MCF 10A (cell line): ENCODE results near the gene HEPHL1. TPM values are rescaled to one million over a fixed set of nuclear protein-coding genes. Genes with fewer than 3 reads are reported as not detected.

Experiments used
- BruUV-seq: library from RNA; stranded (reverse); fragments of 400-500 nt; replicated peaks from 2 replicates; lab custom pipeline; 2021; lab: Mats Ljungman, UMichigan
- CTCF ChIA-PET: fragments of 300-600 bp; sonication (Branson Sonifier 250); formaldehyde crosslinking; extraction: SDS; loops from one replicate; lab custom pipeline; 2021; ENCODE audit warnings: antibody characterized with exemption, inconsistent platforms; lab: Yijun Ruan, JAX
- POLR2A ChIA-PET: fragments of 300-600, 350-650 bp; sonication (Branson Sonifier 250); formaldehyde crosslinking; extraction: SDS; loops from one replicate; lab custom pipeline; 2020; ENCODE audit warnings: antibody characterized with exemption, inconsistent platforms; lab: Yijun Ruan, JAX
- DNase-seq: peaks from one replicate; pipeline ENCODE4 v3.0.0-alpha.2; 2018; ENCODE audit not compliant: unreplicated experiment
- H3K27ac Mint-ChIP-seq: one replicate; pipeline ENCODE4 v1.8.0; 2022; ENCODE audit warnings: mild to moderate bottlenecking, low read depth, mixed read lengths; ENCODE audit not compliant: unreplicated experiment
- H3K27me3 Mint-ChIP-seq: one replicate; pipeline ENCODE4 v1.8.0; 2022; ENCODE audit warnings: mixed read lengths; ENCODE audit not compliant: insufficient read depth, unreplicated experiment
- H3K36me3 Mint-ChIP-seq: one replicate; pipeline ENCODE4 v1.8.0; 2022; ENCODE audit warnings: mild to moderate bottlenecking, moderate library complexity, mixed read lengths; ENCODE audit not compliant: insufficient read depth, unreplicated experiment
- H3K4me1 Mint-ChIP-seq: one replicate; pipeline ENCODE4 v1.8.0; 2022; ENCODE audit warnings: mixed read lengths; ENCODE audit not compliant: insufficient read depth, unreplicated experiment
- H3K4me3 Mint-ChIP-seq: one replicate; pipeline ENCODE4 v1.8.0; 2022; ENCODE audit warnings: mild to moderate bottlenecking, moderate library complexity, mixed read lengths; ENCODE audit not compliant: unreplicated experiment
- H3K9me3 Mint-ChIP-seq: one replicate; pipeline ENCODE4 v1.8.0; 2022; ENCODE audit warnings: mixed read lengths; ENCODE audit not compliant: unreplicated experiment
- intact Hi-C: fragments of 100-400 bp; cut with micrococcal nuclease; formaldehyde crosslinking; loops from 2 replicates; pipeline ENCODE4 v1.14.1; 2022
- total RNA-seq: library from RNA; stranded (reverse); gene quantifications from 2 replicates; pipeline ENCODE4 v1.2.3, GENCODE V29; 2022
- TF ChIP-seq, protein P1 (sequence below): fragments of 200-600 bp; IDR thresholded peaks from one replicate; pipeline ENCODE4 v1.8.0; 2022; ENCODE audit warnings: antibody characterized with exemption, mild to moderate bottlenecking; ENCODE audit not compliant: unreplicated experiment

HEPHL1 gene
- total RNA-seq, 1 experiment from 2014 or later, result not detected

DNA sequence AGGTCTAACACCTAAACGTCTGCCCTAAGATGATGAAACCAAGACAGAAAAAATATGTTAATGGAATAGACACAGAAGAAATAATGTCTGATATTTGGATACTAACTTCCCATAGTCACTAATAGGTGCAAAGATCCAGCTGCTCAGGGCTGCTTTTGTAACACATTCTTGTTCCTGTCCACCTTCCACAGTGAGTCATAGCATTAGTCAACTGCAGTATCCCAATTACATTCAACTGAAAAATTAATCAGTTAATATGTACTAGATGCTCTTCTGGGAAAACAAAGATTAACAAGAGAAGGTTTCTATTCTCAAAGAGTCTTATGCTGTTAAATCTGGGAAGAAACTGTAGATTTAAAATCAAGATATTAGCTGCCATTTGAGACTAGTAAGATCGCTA is 47.6 kb downstream of the HEPHL1 start:
- BruUV-seq, result no TSS peak
- POLR2A ChIA-PET, result no interaction called here
- Mint-ChIP-seq H3K36me3 (no peaks in the 10 kb centered on the region), H3K4me3 (no peak overlapping the region), H3K27me3 (peaks cover 20% of the 10 kb centered on the region), H3K27ac (no peak overlapping the region), H3K9me3 (no peaks in the 10 kb centered on the region), H3K4me1 (no peaks in the 10 kb centered on the region)
- CTCF ChIA-PET, result no interaction called here
- intact Hi-C loops, result no loop called here
- TF ChIP-seq, protein P1, sequence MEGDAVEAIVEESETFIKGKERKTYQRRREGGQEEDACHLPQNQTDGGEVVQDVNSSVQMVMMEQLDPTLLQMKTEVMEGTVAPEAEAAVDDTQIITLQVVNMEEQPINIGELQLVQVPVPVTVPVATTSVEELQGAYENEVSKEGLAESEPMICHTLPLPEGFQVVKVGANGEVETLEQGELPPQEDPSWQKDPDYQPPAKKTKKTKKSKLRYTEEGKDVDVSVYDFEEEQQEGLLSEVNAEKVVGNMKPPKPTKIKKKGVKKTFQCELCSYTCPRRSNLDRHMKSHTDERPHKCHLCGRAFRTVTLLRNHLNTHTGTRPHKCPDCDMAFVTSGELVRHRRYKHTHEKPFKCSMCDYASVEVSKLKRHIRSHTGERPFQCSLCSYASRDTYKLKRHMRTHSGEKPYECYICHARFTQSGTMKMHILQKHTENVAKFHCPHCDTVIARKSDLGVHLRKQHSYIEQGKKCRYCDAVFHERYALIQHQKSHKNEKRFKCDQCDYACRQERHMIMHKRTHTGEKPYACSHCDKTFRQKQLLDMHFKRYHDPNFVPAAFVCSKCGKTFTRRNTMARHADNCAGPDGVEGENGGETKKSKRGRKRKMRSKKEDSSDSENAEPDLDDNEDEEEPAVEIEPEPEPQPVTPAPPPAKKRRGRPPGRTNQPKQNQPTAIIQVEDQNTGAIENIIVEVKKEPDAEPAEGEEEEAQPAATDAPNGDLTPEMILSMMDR, result no peak
- peak; percentile 22 for DNase-seq

DNA sequence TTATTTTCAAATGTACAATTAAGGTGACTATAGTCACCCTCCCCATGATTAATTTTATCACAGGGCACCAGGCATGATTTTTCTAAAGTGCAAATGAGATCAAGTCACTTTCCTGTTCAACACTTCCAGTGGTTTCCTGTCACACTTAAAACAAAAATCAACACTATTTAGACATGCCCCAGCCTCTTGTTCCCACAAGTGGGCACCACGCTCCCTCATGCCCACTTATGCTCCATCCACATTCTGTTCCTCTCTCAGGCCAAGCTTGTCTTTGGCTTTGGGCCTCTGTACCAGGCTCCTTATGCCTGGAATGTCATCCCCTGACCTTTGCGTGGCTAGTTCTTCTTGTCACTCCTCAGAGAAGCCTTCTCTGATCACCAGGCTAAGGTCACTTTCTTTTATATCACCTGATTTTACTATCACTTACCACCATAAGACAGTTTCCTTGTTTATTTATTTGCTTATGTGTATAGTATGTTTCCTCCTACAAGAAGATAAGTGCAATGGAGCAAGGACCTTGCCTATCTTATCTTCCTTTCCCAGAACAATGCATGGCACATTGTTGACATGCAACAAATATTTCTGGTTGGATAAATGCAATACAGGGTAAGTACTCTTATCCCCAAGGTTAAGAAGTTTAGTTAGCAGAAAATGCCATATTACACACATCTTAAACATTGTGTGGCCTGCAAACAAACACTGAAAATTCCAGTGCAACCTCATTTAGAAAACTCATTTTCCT is 56.6 kb downstream of the HEPHL1 start:
- Mint-ChIP-seq H3K36me3 (no peaks in the 10 kb centered on the region), H3K27ac (no peak overlapping the region), H3K9me3 (no peaks in the 10 kb centered on the region), H3K4me3 (no peak overlapping the region), H3K27me3 (peaks cover 41% of the 10 kb centered on the region), H3K4me1 (no peaks in the 10 kb centered on the region)
- CTCF ChIA-PET, result no interaction called here
- intact Hi-C loops, result no loop called here
- TF ChIP-seq, protein P1, result no peak
- no TSS peak for BruUV-seq
- POLR2A ChIA-PET, result interaction anchor here (0.6 kb wide), 1 partner anchor 195 kb away, joined by 3 read pairs; no protein-coding TSS in a partner anchor
- no peak for DNase-seq

DNA sequence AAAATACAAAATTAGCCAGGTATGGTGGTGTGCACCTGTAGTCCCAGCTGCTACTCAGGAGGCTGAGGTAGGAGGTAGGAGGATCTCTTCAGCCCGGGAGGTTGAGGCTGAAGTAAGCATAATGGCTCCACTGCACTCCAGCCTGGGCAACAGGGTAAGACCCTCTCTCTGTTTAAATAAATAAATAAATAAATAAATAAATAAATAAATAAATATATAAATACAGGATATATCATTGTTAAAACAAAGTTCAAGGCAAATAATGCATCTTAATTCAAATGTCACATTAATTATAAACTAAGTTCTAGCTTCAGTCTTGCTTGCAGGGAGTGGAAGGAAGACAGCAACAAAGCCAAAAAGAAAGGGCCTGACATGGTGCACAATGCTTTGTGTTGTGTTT is 63.0 kb downstream of the HEPHL1 start:
- Mint-ChIP-seq H3K4me1 (no peaks in the 10 kb centered on the region), H3K27ac (no peak overlapping the region), H3K4me3 (no peak overlapping the region), H3K27me3 (peaks cover 61% of the 10 kb centered on the region), H3K36me3 (no peaks in the 10 kb centered on the region), H3K9me3 (no peaks in the 10 kb centered on the region)
- ChIA-PET CTCF (no interaction called here), POLR2A (no interaction called here)
- DNase-seq, result no peak
- TF ChIP-seq, protein P1, result no peak
- intact Hi-C loops, result no loop called here
- no TSS peak for BruUV-seq

DNA sequence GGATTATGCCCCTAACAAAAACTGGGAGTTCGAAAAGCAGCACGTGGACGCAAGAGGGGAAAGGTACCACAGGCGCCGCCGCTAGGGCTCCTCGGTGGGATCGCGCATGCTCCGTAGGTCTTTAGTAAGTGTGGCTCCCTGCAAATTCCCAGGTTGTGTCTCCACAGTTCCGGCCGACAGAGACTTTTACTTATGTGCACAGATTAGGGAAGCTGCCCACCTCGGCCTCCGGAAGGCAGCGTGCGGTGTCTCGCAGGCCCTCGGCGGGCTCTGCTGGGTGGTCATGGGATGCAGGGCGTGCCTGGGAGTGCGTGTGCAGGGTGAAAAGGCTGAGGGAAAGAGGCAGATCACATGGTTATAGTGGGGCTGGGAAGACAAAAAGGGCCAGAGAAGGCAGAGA is 67.8 kb downstream of the HEPHL1 start:
- H3K4me1 Mint-ChIP-seq, result no peaks in the 10 kb centered on the region
- intact Hi-C loops, result no loop called here
- TF ChIP-seq, protein P1, result no peak
- no peaks in the 10 kb centered on the region for H3K9me3 Mint-ChIP-seq
- H3K36me3 Mint-ChIP-seq, result no peaks in the 10 kb centered on the region
- H3K4me3 Mint-ChIP-seq, result no peak overlapping the region
- no TSS peak for BruUV-seq
- H3K27ac Mint-ChIP-seq, result no peak overlapping the region
- DNase-seq, result no peak
- H3K27me3 Mint-ChIP-seq, result peaks cover 28% of the 10 kb centered on the region
- POLR2A ChIA-PET, result no interaction called here
- CTCF ChIA-PET, result no interaction called here
